MCF 10A (cell line): ENCODE data around the gene GCDH. TPM values are rescaled to one million over a fixed set of nuclear protein-coding genes. Genes with fewer than 3 reads are reported as not detected.
A peak's percentile ranks its signal among the peaks of the same experiment; 100 is the strongest.

Experiments
- BruUV-seq: library from RNA; stranded (reverse); fragments of 400-500 nt; replicated peaks from 2 replicates; lab custom pipeline; 2021; lab: Mats Ljungman, UMichigan
- CTCF ChIA-PET: fragments of 300-600 bp; sonication (Branson Sonifier 250); formaldehyde crosslinking; extraction: SDS; loops from one replicate; lab custom pipeline; 2021; ENCODE audit warnings: antibody characterized with exemption, inconsistent platforms; lab: Yijun Ruan, JAX
- POLR2A ChIA-PET: fragments of 300-600, 350-650 bp; sonication (Branson Sonifier 250); formaldehyde crosslinking; extraction: SDS; loops from one replicate; lab custom pipeline; 2020; ENCODE audit warnings: antibody characterized with exemption, inconsistent platforms; lab: Yijun Ruan, JAX
- DNase-seq: peaks from one replicate; pipeline ENCODE4 v3.0.0-alpha.2; 2018; ENCODE audit not compliant: unreplicated experiment
- H3K27ac Mint-ChIP-seq: one replicate; pipeline ENCODE4 v1.8.0; 2022; ENCODE audit warnings: mild to moderate bottlenecking, low read depth, mixed read lengths; ENCODE audit not compliant: unreplicated experiment
- H3K27me3 Mint-ChIP-seq: one replicate; pipeline ENCODE4 v1.8.0; 2022; ENCODE audit warnings: mixed read lengths; ENCODE audit not compliant: insufficient read depth, unreplicated experiment
- H3K36me3 Mint-ChIP-seq: one replicate; pipeline ENCODE4 v1.8.0; 2022; ENCODE audit warnings: mild to moderate bottlenecking, moderate library complexity, mixed read lengths; ENCODE audit not compliant: insufficient read depth, unreplicated experiment
- H3K4me1 Mint-ChIP-seq: one replicate; pipeline ENCODE4 v1.8.0; 2022; ENCODE audit warnings: mixed read lengths; ENCODE audit not compliant: insufficient read depth, unreplicated experiment
- H3K4me3 Mint-ChIP-seq: one replicate; pipeline ENCODE4 v1.8.0; 2022; ENCODE audit warnings: mild to moderate bottlenecking, moderate library complexity, mixed read lengths; ENCODE audit not compliant: unreplicated experiment
- H3K9me3 Mint-ChIP-seq: one replicate; pipeline ENCODE4 v1.8.0; 2022; ENCODE audit warnings: mixed read lengths; ENCODE audit not compliant: unreplicated experiment
- CTCF ChIP-seq: fragments of 200-600 bp; IDR thresholded peaks from one replicate; pipeline ENCODE4 v1.8.0; 2022; ENCODE audit warnings: antibody characterized with exemption, mild to moderate bottlenecking; ENCODE audit not compliant: unreplicated experiment
- intact Hi-C: fragments of 100-400 bp; cut with micrococcal nuclease; formaldehyde crosslinking; loops from 2 replicates; pipeline ENCODE4 v1.14.1; 2022
- total RNA-seq: library from RNA; stranded (reverse); gene quantifications from 2 replicates; pipeline ENCODE4 v1.2.3, GENCODE V29; 2022

GCDH gene
- total RNA-seq, 1 experiment from 2014 or later: 38.0 TPM

GRCh38 chr19:12936582-12936981, 45.6 kb downstream of the GCDH start:
- no peak for TF ChIP-seq CTCF
- Mint-ChIP-seq H3K36me3 (peaks cover 50% of the 10 kb centered on the region), H3K4me3 (no peak overlapping the region), H3K9me3 (no peaks in the 10 kb centered on the region), H3K27ac (no peak overlapping the region), H3K4me1 (peaks cover 26% of the 10 kb centered on the region), H3K27me3 (no peaks in the 10 kb centered on the region)
- DNase-seq: no peak
- CTCF ChIA-PET: no interaction called here
- POLR2A ChIA-PET: interaction anchor here (1.5 kb wide), 1 partner anchor 18 kb away, joined by 5 read pairs; no protein-coding TSS in a partner anchor
- BruUV-seq: no TSS peak
- intact Hi-C loops: no loop called here

GRCh38 chr19:12937093-12937926, 46.4 kb downstream of the GCDH start:
- ChIA-PET CTCF (interaction anchor here (0.6 kb wide), 1 partner anchor 146 kb away, joined by 3 read pairs; no protein-coding TSS in a partner anchor), POLR2A (interaction anchor here (0.6 to 1.5 kb wide), 9 partner anchors 9 to 1126 kb away, joined by 3 to 16 read pairs (median 3); partner anchors contain the start of genes DNASE2, RAD23A, TNPO2 and ZNF490)
- Mint-ChIP-seq H3K27me3 (no peaks in the 10 kb centered on the region), H3K36me3 (peaks cover 53% of the 10 kb centered on the region), H3K4me1 (peaks cover 24% of the 10 kb centered on the region), H3K27ac (peak overlapping the region; percentile 96), H3K9me3 (no peaks in the 10 kb centered on the region), H3K4me3 (peak overlapping the region; percentile 96)
- no TSS peak for BruUV-seq
- no peak for TF ChIP-seq CTCF
- intact Hi-C loops: no loop called here
- DNase-seq: no peak

- TF ChIP-seq CTCF: no peak
These were observed 47.2 kb downstream of the GCDH start, which contains the start of gene CALR for GRCh38 chr19:12937927-12938778. Gene CALR, plus strand, starts transcription at chr19:12938609. Its CDS starts 71 bp downstream, at chr19:12938680.

More at GRCh38 chr19:12937927-12938778, 47.2 kb downstream of the GCDH start, which contains the start of gene CALR:
- no TSS peak for BruUV-seq
- ChIA-PET POLR2A (interaction anchor here (0.6 to 2.2 kb wide), 13 partner anchors 8 to 1125 kb away, joined by 3 to 16 read pairs (median 4); partner anchors contain the start of genes DNASE2, JUNB, RAD23A and SYCE2), CTCF (interaction anchor here (0.6 kb wide), 1 partner anchor 146 kb away, joined by 3 read pairs; no protein-coding TSS in a partner anchor)
- Mint-ChIP-seq H3K4me1 (peaks cover 15% of the 10 kb centered on the region), H3K4me3 (peak within 1 kb of the TSS; percentile 96), H3K9me3 (no peaks in the 10 kb centered on the region), H3K36me3 (peaks cover 55% of the 10 kb centered on the region), H3K27ac (peak within 1 kb of the TSS; percentile 96), H3K27me3 (no peaks in the 10 kb centered on the region)
- peak; percentile 100 for DNase-seq
- intact Hi-C loops: no loop called here
